ENCODE results near the gene BCAR3.

Gene BCAR3

GRCh38 chr1:93635614-93636543 is 45.8 kb downstream of the BCAR3 start:
- DNase-seq, result no peak

GRCh38 chr1:93633313-93633712 is 48.3 kb downstream of the BCAR3 start:
- no peak for DNase-seq

- no peak for DNase-seq
These were observed 49.8 kb downstream of the BCAR3 start for GRCh38 chr1:93631626-93632365.

- DNase-seq, result no peak
These were observed 51.5 kb downstream of the BCAR3 start for GRCh38 chr1:93630168-93630567.

GRCh38 chr1:93629101-93630059 is 52.3 kb downstream of the BCAR3 start:
- peak; percentile 55 for DNase-seq

- no peak for DNase-seq
These were observed 53.0 kb downstream of the BCAR3 start for GRCh38 chr1:93628681-93629080.

GRCh38 chr1:93625582-93626327 is 55.9 kb downstream of the BCAR3 start:
- no peak for DNase-seq

GRCh38 chr1:93623875-93624274 is 57.8 kb downstream of the BCAR3 start:
- no peak for DNase-seq

GRCh38 chr1:93623436-93623835 is 58.2 kb downstream of the BCAR3 start:
- DNase-seq, result no peak

- no peak for DNase-seq
These were observed 60.4 kb downstream of the BCAR3 start for GRCh38 chr1:93621246-93621645.

- DNase-seq, result no peak
These were observed 60.8 kb downstream of the BCAR3 start for GRCh38 chr1:93620841-93621210.

GRCh38 chr1:93620172-93620840 is 61.3 kb downstream of the BCAR3 start:
- no peak for DNase-seq

GRCh38 chr1:93619507-93620171 is 62.0 kb downstream of the BCAR3 start:
- DNase-seq, result peak; percentile 65

- DNase-seq, result no peak
These were observed 63.8 kb downstream of the BCAR3 start for GRCh38 chr1:93617670-93618499.

GRCh38 chr1:93616996-93617669 is 64.5 kb downstream of the BCAR3 start:
- peak; percentile 79 for DNase-seq

GRCh38 chr1:93616221-93616995 is 65.2 kb downstream of the BCAR3 start:
- DNase-seq, result no peak

- DNase-seq, result no peak
These were observed 66.0 kb downstream of the BCAR3 start for GRCh38 chr1:93615582-93616150.

- DNase-seq, result no peak
These were observed 66.6 kb downstream of the BCAR3 start for GRCh38 chr1:93614986-93615581.

Measured in NCI-H1105 (cell line).